MM.1S (cell line): Measurements from ENCODE around the gene TTF2.

ENCODE experiments used
- DNase-seq: peaks from one replicate; pipeline ENCODE4 v3.0.0-alpha.2; 2015
- H2AFZ ChIP-seq: fragments of 300-600 bp; sonication (generic); 2 replicates; pipeline ENCODE4 v1.6.0; 2016; ENCODE audit warnings: antibody characterized with exemption, low read length
- H3F3A ChIP-seq: fragments of 300-600 bp; sonication (generic); 2 replicates; pipeline ENCODE4 v1.6.1; 2016; ENCODE audit warnings: mild to moderate bottlenecking, antibody characterized with exemption, low read length, moderate library complexity, mixed read lengths; ENCODE audit not compliant: insufficient read depth
- H3K27ac ChIP-seq: fragments of 300-600 bp; sonication (generic); 2 replicates; pipeline ENCODE4 v1.5.1; 2016; ENCODE audit warnings: mild to moderate bottlenecking, low read length
- H3K27me3 ChIP-seq: fragments of 300-600 bp; sonication (generic); replicated peaks from 2 replicates; pipeline ENCODE4 v1.6.0; 2016; ENCODE audit warnings: low read length; ENCODE audit not compliant: insufficient read depth
- H3K36me3 ChIP-seq: fragments of 300-600 bp; sonication (generic); replicated peaks from 2 replicates; pipeline ENCODE4 v1.6.1; 2016; ENCODE audit warnings: mild to moderate bottlenecking, low read length, mixed read lengths; ENCODE audit not compliant: insufficient read depth
- H3K4me1 ChIP-seq: fragments of 300-600 bp; sonication (generic); 2 replicates; pipeline ENCODE4 v1.6.1; 2016; ENCODE audit warnings: low read length, mixed read lengths
- H3K4me2 ChIP-seq: fragments of 300-600 bp; sonication (generic); 2 replicates; pipeline ENCODE4 v1.6.0; 2016; ENCODE audit warnings: low read depth, low read length
- H3K4me3 ChIP-seq: fragments of 300-600 bp; sonication (generic); 2 replicates; pipeline ENCODE4 v1.5.1; 2016; ENCODE audit warnings: low read length, mixed read lengths
- H3K79me2 ChIP-seq: fragments of 300-600 bp; sonication (generic); 2 replicates; pipeline ENCODE4 v1.6.1; 2016; ENCODE audit warnings: mixed run types, low read length, mixed read lengths
- H3K9ac ChIP-seq: fragments of 300-600 bp; sonication (generic); 2 replicates; pipeline ENCODE4 v1.6.1; 2016; ENCODE audit warnings: low read length, mixed read lengths
- H3K9me2 ChIP-seq: fragments of 300-600 bp; sonication (generic); replicated peaks from 2 replicates; pipeline ENCODE4 v1.6.1; 2016; ENCODE audit warnings: mild to moderate bottlenecking, low read length, mixed read lengths; ENCODE audit not compliant: insufficient read depth
- H3K9me3 ChIP-seq: fragments of 300-600 bp; sonication (generic); replicated peaks from 2 replicates; pipeline ENCODE4 v1.6.1; 2016; ENCODE audit warnings: mild to moderate bottlenecking, low read length, mixed read lengths; ENCODE audit not compliant: insufficient read depth
- H4K20me1 ChIP-seq: fragments of 300-600 bp; sonication (generic); 2 replicates; pipeline ENCODE4 v1.6.1; 2016; ENCODE audit warnings: mild to moderate bottlenecking, low read length, moderate library complexity, mixed read lengths; ENCODE audit not compliant: insufficient read depth
- CTCF ChIP-seq: fragments of 300-600 bp; sonication (generic); IDR thresholded peaks from 2 replicates; pipeline ENCODE4 v1.5.1; 2016; ENCODE audit warnings: antibody characterized with exemption, low read length, mixed read lengths
- EZH2 ChIP-seq: fragments of 300-600 bp; sonication (generic); optimal IDR thresholded peaks from 2 replicates; pipeline ENCODE3; 2017; ENCODE audit warnings: low read depth, mild to moderate bottlenecking, antibody characterized with exemption, low read length, mixed read lengths
- EZH2phosphoT487 ChIP-seq: fragments of 300-600 bp; sonication (generic); IDR thresholded peaks from 2 replicates; pipeline ENCODE4 v1.6.1; 2018; ENCODE audit warnings: antibody characterized with exemption, low read length

The TTF2 gene

GRCh38 chr1:117047271-117047670 is 12.9 kb upstream of the TTF2 start:
- Histone ChIP-seq H2AFZ (no peak overlapping the region), H3K9me2 (no peaks in the 10 kb centered on the region), H3K27me3 (no peaks in the 10 kb centered on the region), H4K20me1 (no peaks in the 10 kb centered on the region), H3K9ac (no peak overlapping the region), H3K79me2 (no peaks in the 10 kb centered on the region), H3K4me3 (no peak overlapping the region), H3K9me3 (no peaks in the 10 kb centered on the region), H3K4me2 (no peak overlapping the region), H3K27ac (no peak overlapping the region), H3K4me1 (no peaks in the 10 kb centered on the region), H3K36me3 (no peaks in the 10 kb centered on the region), H3F3A (no peaks in the 10 kb centered on the region)
- TF ChIP-seq EZH2phosphoT487 (no peak), CTCF (no peak), EZH2 (no peak)
- no peak for DNase-seq

GRCh38 chr1:117049857-117050256 is 10.3 kb upstream of the TTF2 start:
- H3K4me3 ChIP-seq = no peak overlapping the region
- no peak overlapping the region for H2AFZ ChIP-seq
- no peak for TF ChIP-seq CTCF
- no peak for TF ChIP-seq EZH2phosphoT487
- no peak for TF ChIP-seq EZH2
- no peak overlapping the region for H3K4me2 ChIP-seq
- no peaks in the 10 kb centered on the region for H3K4me1 ChIP-seq
- no peaks in the 10 kb centered on the region for H3K9me2 ChIP-seq
- H3K9me3 ChIP-seq = no peaks in the 10 kb centered on the region
- no peaks in the 10 kb centered on the region for H3F3A ChIP-seq
- no peaks in the 10 kb centered on the region for H3K79me2 ChIP-seq
- no peak overlapping the region for H3K27ac ChIP-seq
- no peak overlapping the region for H3K9ac ChIP-seq
- DNase-seq = no peak
- H3K27me3 ChIP-seq = no peaks in the 10 kb centered on the region
- H4K20me1 ChIP-seq = no peaks in the 10 kb centered on the region
- no peaks in the 10 kb centered on the region for H3K36me3 ChIP-seq

- no peaks in the 10 kb centered on the region for H4K20me1 ChIP-seq
- DNase-seq = no peak
- no peaks in the 10 kb centered on the region for H3K9me2 ChIP-seq
- H3K27me3 ChIP-seq = no peaks in the 10 kb centered on the region
- TF ChIP-seq EZH2 = no peak
- TF ChIP-seq CTCF = no peak
- no peak for TF ChIP-seq EZH2phosphoT487
- H3K4me1 ChIP-seq = no peaks in the 10 kb centered on the region
- no peak overlapping the region for H3K4me3 ChIP-seq
- peak overlapping the region; percentile 21; the same call in 1 of the 2 replicates for H3K4me2 ChIP-seq
- no peak overlapping the region for H3K27ac ChIP-seq
- H3K36me3 ChIP-seq = no peaks in the 10 kb centered on the region
- no peak overlapping the region for H2AFZ ChIP-seq
- H3F3A ChIP-seq = no peaks in the 10 kb centered on the region
- no peak overlapping the region for H3K9ac ChIP-seq
- no peaks in the 10 kb centered on the region for H3K79me2 ChIP-seq
- no peaks in the 10 kb centered on the region for H3K9me3 ChIP-seq
Measured at GRCh38 chr1:117051224-117052064, 8.7 kb upstream of the TTF2 start.
